K562 (cell line): ENCODE results near the gene FA2H. TPM values are rescaled to one million over a fixed set of nuclear protein-coding genes. Genes with fewer than 3 reads are reported as not detected.

Source experiments
- ARNT ChIP-seq, 2 experiments: fragments of 450-650 bp; IDR thresholded peaks; 2 replicates each; pipeline ENCODE4 v1.6.1; 2016; ENCODE audit warnings: mild to moderate bottlenecking in 1 of 2
- BRF1 ChIP-seq: IDR thresholded peaks from 3 replicates; pipeline ENCODE4 v1.6.1; 2011; ENCODE audit warnings: borderline replicate concordance, mild to moderate bottlenecking; ENCODE audit not compliant: insufficient read length; ENCODE audit errors: extremely low read depth
- CBX1 ChIP-seq: sonication (generic); IDR thresholded peaks from 2 replicates; pipeline ENCODE4 v1.6.1; 2016; ENCODE audit warnings: antibody characterized with exemption, low read depth, mild to moderate bottlenecking
- CC2D1A ChIP-seq: fragments of 450-650 bp; IDR thresholded peaks from 2 replicates; pipeline ENCODE4 v1.6.1; 2017; ENCODE audit warnings: mild to moderate bottlenecking
- CREB3L1 ChIP-seq: fragments of 450-650 bp; IDR thresholded peaks from 2 replicates; pipeline ENCODE4 v1.6.1; 2014; ENCODE audit warnings: low read depth, mild to moderate bottlenecking, moderate library complexity, borderline replicate concordance
- CSDE1 ChIP-seq, 2 experiments: fragments of 450-650 bp; IDR thresholded peaks; 2 replicates each; pipeline ENCODE4 v1.6.1; 2016; ENCODE audit warnings: mild to moderate bottlenecking in 1 of 2
- EGR1 ChIP-seq: fragments of 450-650 bp; conservative IDR thresholded peaks from 2 replicates; pipeline ENCODE4 v1.6.1; 2017; ENCODE audit warnings: mild to moderate bottlenecking
- JUN ChIP-seq, 2 experiments: sonication (generic) in 1 of 2; formaldehyde crosslinking in 1 of 2; IDR thresholded peaks; 2 replicates each; pipeline versions ENCODE4 v1.6.1 to v1.8.0; 2012 to 2022; ENCODE audit warnings: borderline replicate concordance in 2 of 2, mild to moderate bottlenecking in 2 of 2, improper control_type of control experiment in 1 of 2, low read depth in 1 of 2, low read length in 1 of 2, missing genetic modification reagents in 1 of 2
- MAX ChIP-seq: sonication (generic); formaldehyde crosslinking; IDR thresholded peaks from 2 replicates; pipeline ENCODE4 v1.9.0; 2022; ENCODE audit warnings: mild to moderate bottlenecking, missing genetic modification reagents
- PRDM10 ChIP-seq: fragments of 450-650 bp; IDR thresholded peaks from 2 replicates; pipeline ENCODE4 v1.6.1; 2018; ENCODE audit not compliant: partially characterized antibody
- RBM22 ChIP-seq: fragments of 200-400 bp; formaldehyde crosslinking; IDR thresholded peaks from 2 replicates; pipeline ENCODE4 v1.6.1; 2018; ENCODE audit warnings: low read length, low read depth; ENCODE audit not compliant: poor library complexity, severe bottlenecking
- SMAD2 ChIP-seq: fragments of 150-350 bp; IDR thresholded peaks from 2 replicates; pipeline ENCODE4 v1.6.1; 2014; ENCODE audit warnings: low read depth, mild to moderate bottlenecking, low read length
- USF1 ChIP-seq: sonication (generic); formaldehyde crosslinking; IDR thresholded peaks from 2 replicates; pipeline ENCODE4 v1.9.0; 2022; ENCODE audit warnings: mild to moderate bottlenecking, missing genetic modification reagents
- WHSC1 ChIP-seq: IDR thresholded peaks from one replicate; pipeline ENCODE4 v1.6.1; 2012; ENCODE audit warnings: low read length, control low read depth, inconsistent platforms
- ZHX1 ChIP-seq: fragments of 150-350 bp; conservative IDR thresholded peaks from 2 replicates; pipeline ENCODE4 v1.6.1; 2014; ENCODE audit warnings: low read length
- ZKSCAN3 ChIP-seq: fragments of 250-450 bp; sonication (Bioruptor Pico); IDR thresholded peaks from 2 replicates; pipeline ENCODE4 v1.4.0; 2020
- ZNF57 ChIP-seq: fragments of 450-650 bp; formaldehyde crosslinking; IDR thresholded peaks from 2 replicates; pipeline ENCODE4 v1.4.0; 2020; ENCODE audit warnings: mild to moderate bottlenecking, moderate library complexity
- polyA plus RNA-seq, 8 experiments: library from polyadenylated mRNA; depleted of rRNA in 4 of 8; stranded (reverse) in 5 of 8; unstranded in 3 of 8; fragments of >200 nt; fragmentation: Nextera tagmentation in 2 of 8; fragmentation: Illumina TruSeq in 1 of 8; extraction: Ambion mirVana in 2 of 8; extraction: Trizol in 1 of 8; gene quantifications; 2 replicates each; pipeline versions ENCODE4 v1.2.1 to v1.2.3, GENCODE V29; 2011 to 2014; ENCODE audit warnings: inconsistent platforms in 1 of 8, missing spikeins in 1 of 8
- total RNA-seq, 7 experiments: library from RNA; depleted of rRNA in 6 of 7; stranded (reverse); fragments of >200 nt in 6 of 7; fragmentation: Illumina TruSeq in 2 of 7; extraction: Trizol in 2 of 7; gene quantifications; 2 replicates each; pipeline versions ENCODE4 v1.2.1 to v1.2.3, GENCODE V29; 2011 to 2021; ENCODE audit warnings: low replicate concordance in 1 of 7

FA2H gene
- total and polyA plus RNA-seq, 9 of the 15 experiments (the other 6 are each of a cell fraction or from before 2014, with no cell fraction given), result not detected

- TF ChIP-seq SMAD2 (no peak), CREB3L1 (peak; percentile 77), WHSC1 (no peak), CBX1 (no peak), ZKSCAN3 (CRISPR knock-in tag) (no peak), MAX (CRISPR knock-in tag) (peak; percentile 43; the same call in 1 of the 2 replicates), BRF1 (no peak), RBM22 (no peak), ZNF57 (no peak), ARNT (IDR thresholded peaks at IDR 0.05) (peak in 1 of 2 experiments; percentile 53; a peak in 1 of 4 replicates), USF1 (CRISPR knock-in tag) (peak; percentile 99), CSDE1 (IDR thresholded peaks at IDR 0.05) (no peak), JUN (IDR thresholded peaks at IDR 0.05; ENCODE audit: borderline replicate concordance, low read depth, low read length) (peak; percentile 47; the same call in 1 of the 2 replicates), JUN (CRISPR knock-in tag; IDR thresholded peaks at IDR 0.05; ENCODE audit: borderline replicate concordance) (no peak), PRDM10 (peak; percentile 47), EGR1 (peak; percentile 84), ZHX1 (no peak), CC2D1A (no peak)
Measured at GRCh38 chr16:74695450-74696422, 78.9 kb downstream of the FA2H start (continued).
